Measurements from ENCODE around the gene SLC4A3. TPM values are rescaled to one million over a fixed set of nuclear protein-coding genes. Genes with fewer than 3 reads are reported as not detected.

SLC4A3 gene, protein sequence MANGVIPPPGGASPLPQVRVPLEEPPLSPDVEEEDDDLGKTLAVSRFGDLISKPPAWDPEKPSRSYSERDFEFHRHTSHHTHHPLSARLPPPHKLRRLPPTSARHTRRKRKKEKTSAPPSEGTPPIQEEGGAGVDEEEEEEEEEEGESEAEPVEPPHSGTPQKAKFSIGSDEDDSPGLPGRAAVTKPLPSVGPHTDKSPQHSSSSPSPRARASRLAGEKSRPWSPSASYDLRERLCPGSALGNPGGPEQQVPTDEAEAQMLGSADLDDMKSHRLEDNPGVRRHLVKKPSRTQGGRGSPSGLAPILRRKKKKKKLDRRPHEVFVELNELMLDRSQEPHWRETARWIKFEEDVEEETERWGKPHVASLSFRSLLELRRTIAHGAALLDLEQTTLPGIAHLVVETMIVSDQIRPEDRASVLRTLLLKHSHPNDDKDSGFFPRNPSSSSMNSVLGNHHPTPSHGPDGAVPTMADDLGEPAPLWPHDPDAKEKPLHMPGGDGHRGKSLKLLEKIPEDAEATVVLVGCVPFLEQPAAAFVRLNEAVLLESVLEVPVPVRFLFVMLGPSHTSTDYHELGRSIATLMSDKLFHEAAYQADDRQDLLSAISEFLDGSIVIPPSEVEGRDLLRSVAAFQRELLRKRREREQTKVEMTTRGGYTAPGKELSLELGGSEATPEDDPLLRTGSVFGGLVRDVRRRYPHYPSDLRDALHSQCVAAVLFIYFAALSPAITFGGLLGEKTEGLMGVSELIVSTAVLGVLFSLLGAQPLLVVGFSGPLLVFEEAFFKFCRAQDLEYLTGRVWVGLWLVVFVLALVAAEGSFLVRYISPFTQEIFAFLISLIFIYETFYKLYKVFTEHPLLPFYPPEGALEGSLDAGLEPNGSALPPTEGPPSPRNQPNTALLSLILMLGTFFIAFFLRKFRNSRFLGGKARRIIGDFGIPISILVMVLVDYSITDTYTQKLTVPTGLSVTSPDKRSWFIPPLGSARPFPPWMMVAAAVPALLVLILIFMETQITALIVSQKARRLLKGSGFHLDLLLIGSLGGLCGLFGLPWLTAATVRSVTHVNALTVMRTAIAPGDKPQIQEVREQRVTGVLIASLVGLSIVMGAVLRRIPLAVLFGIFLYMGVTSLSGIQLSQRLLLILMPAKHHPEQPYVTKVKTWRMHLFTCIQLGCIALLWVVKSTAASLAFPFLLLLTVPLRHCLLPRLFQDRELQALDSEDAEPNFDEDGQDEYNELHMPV
- total RNA-seq (ENCODE audit: unreplicated experiment), result 24.4 TPM
- long read RNA-seq, partial matches to known transcripts, result 5 of 5 reads
- long read RNA-seq, other reads (novel, unspliced or antisense), result 0 of 5 reads

DNA sequence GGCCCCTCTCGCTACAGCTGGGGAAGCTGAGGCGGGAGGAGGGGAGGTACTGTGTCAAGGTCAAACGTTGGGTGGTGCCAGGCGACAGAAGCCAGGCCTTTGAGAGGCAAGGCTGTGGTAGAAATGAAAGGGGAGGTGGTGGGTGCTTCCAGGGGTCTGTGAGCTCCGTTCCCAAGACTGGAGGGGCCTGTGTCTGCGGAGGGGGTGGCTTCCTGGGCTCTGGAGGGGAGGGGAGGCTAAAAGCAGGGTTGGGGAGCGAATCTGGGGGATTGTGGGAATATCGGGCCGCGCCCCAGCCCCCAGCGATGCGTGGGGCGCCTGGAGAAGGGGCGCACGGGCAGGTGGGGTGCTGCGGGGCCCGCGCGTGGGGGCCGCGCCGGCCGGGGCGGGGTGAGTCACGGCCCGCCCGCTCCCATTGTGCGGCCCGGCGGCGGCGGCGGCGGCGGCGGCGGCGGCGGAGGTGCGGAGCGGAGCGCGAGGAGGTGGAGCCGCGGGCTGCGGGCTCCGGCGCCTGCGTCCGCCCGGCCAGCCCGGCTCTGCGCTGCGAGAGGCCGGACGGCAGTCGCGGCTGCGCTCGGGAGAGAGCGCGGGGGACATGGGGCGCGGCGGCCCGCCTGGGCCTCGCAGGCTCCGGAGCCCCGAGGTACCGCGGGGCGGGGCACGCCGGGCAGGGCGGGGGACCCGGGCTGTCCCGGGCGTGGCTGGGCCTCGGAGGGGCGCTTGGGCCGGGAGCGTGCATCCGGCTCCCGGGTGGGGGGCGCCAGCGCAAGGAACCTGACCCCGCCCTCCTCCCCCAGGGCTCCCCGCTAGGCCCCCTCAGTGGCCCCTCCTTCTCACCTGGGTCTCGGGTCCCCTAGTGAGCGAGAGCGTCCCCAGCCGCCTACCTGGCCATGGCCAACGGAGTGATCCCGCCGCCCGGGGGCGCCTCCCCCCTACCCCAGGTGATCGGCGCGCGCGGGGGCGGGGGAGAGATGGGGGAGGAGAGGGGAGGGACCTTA lies at the start of gene SLC4A3:
TSS of gene SLC4A3 (plus strand) at position 528 of the 998 bp plus-strand sequence. CDS start at position 891, 363 bp downstream.
- peak within 1 kb of the TSS; percentile 79 for H3K4me3 Mint-ChIP-seq (ENCODE audit: unreplicated experiment)
- TF ChIP-seq, protein P1, sequence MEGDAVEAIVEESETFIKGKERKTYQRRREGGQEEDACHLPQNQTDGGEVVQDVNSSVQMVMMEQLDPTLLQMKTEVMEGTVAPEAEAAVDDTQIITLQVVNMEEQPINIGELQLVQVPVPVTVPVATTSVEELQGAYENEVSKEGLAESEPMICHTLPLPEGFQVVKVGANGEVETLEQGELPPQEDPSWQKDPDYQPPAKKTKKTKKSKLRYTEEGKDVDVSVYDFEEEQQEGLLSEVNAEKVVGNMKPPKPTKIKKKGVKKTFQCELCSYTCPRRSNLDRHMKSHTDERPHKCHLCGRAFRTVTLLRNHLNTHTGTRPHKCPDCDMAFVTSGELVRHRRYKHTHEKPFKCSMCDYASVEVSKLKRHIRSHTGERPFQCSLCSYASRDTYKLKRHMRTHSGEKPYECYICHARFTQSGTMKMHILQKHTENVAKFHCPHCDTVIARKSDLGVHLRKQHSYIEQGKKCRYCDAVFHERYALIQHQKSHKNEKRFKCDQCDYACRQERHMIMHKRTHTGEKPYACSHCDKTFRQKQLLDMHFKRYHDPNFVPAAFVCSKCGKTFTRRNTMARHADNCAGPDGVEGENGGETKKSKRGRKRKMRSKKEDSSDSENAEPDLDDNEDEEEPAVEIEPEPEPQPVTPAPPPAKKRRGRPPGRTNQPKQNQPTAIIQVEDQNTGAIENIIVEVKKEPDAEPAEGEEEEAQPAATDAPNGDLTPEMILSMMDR (IDR thresholded peaks at IDR 0.05; ENCODE audit: partially characterized antibody, unreplicated experiment), result no peak
- peaks cover 15% of the 10 kb centered on the region for H3K27me3 Mint-ChIP-seq (ENCODE audit: unreplicated experiment)
- no peak within 1 kb of the TSS for H3K27ac Mint-ChIP-seq (ENCODE audit: unreplicated experiment)
- H3K9me3 Mint-ChIP-seq (ENCODE audit: unreplicated experiment), result no peaks in the 10 kb centered on the region
- H3K4me1 Mint-ChIP-seq (ENCODE audit: low read depth, unreplicated experiment), result peaks cover 4% of the 10 kb centered on the region
- no peaks in the 10 kb centered on the region for H3K36me3 Mint-ChIP-seq (ENCODE audit: unreplicated experiment)
- peak; percentile 61 for DNase-seq

DNA sequence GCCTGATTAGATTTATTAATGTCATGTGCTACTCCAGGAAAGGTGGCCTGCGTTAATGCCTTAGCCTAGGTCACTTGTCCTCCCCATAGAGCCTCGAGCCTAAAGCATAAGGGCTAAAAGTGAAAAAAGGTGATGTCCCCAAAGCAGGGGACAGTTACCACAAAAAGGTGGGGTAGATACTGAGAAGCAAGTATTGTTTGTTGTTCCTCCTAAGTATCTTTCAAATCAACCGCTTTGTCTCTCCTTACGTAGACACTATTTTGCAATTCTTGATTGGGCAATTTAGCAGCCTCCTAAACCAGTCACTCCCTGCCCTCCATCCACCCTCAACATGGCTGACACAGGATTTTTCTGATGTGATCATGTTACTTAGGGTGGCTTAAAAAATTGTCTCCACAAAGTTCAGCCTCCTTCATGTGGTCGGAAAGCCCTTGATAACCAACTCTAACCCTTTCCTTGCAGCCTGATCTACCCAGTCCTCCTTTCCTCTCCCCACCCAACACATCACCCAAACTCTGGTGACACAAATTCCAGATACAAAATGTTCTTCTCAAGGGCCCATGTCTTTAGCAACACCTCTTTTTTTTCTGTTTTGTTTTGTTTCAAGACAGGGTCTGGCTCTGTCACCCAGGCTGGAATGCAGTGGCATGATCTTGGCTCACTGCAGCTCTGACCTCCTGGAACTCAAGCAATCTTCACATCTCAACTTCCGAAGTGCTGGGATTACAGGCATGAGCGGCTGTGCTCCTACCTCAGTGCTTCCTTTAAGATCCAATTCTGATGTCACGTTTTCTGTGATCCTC lies 48.4 kb upstream of the SLC4A3 start:
- no peak overlapping the region for H3K4me3 Mint-ChIP-seq (ENCODE audit: unreplicated experiment)
- H3K27ac Mint-ChIP-seq (ENCODE audit: unreplicated experiment), result no peak overlapping the region
- H3K9me3 Mint-ChIP-seq (ENCODE audit: unreplicated experiment), result peaks cover 3% of the 10 kb centered on the region
- H3K27me3 Mint-ChIP-seq (ENCODE audit: unreplicated experiment), result peaks cover 10% of the 10 kb centered on the region
- peaks cover 12% of the 10 kb centered on the region for H3K4me1 Mint-ChIP-seq (ENCODE audit: low read depth, unreplicated experiment)
- no peaks in the 10 kb centered on the region for H3K36me3 Mint-ChIP-seq (ENCODE audit: unreplicated experiment)
- TF ChIP-seq, protein P1 (IDR thresholded peaks at IDR 0.05; ENCODE audit: partially characterized antibody, unreplicated experiment), result no peak
- no peak for DNase-seq

DNA sequence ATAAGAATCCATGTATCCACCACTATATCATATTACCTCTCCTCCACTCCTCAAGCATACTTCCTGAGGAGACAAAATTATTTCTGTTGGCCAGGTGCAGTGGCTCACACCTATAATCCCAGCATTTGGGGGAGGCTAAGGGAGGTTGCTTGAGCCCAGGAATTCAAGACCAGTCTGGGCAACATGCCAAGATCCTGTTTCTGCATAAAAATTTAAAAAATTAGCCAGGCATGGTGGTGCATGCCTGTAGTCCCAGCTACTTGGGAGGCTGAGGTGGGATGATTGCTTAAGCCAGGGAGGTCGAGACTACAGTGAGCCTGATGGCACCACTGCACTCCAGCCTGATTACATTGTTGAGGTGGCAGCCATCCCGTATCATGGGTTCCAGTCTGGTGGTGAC lies 46.1 kb upstream of the SLC4A3 start:
- H3K27me3 Mint-ChIP-seq (ENCODE audit: unreplicated experiment), result peaks cover 4% of the 10 kb centered on the region
- TF ChIP-seq, protein P1 (IDR thresholded peaks at IDR 0.05; ENCODE audit: partially characterized antibody, unreplicated experiment), result no peak
- no peak for DNase-seq
- peaks cover 3% of the 10 kb centered on the region for H3K9me3 Mint-ChIP-seq (ENCODE audit: unreplicated experiment)
- no peak overlapping the region for H3K4me3 Mint-ChIP-seq (ENCODE audit: unreplicated experiment)
- H3K27ac Mint-ChIP-seq (ENCODE audit: unreplicated experiment), result no peak overlapping the region
- H3K36me3 Mint-ChIP-seq (ENCODE audit: unreplicated experiment), result no peaks in the 10 kb centered on the region
- H3K4me1 Mint-ChIP-seq (ENCODE audit: low read depth, unreplicated experiment), result peaks cover 10% of the 10 kb centered on the region

DNA sequence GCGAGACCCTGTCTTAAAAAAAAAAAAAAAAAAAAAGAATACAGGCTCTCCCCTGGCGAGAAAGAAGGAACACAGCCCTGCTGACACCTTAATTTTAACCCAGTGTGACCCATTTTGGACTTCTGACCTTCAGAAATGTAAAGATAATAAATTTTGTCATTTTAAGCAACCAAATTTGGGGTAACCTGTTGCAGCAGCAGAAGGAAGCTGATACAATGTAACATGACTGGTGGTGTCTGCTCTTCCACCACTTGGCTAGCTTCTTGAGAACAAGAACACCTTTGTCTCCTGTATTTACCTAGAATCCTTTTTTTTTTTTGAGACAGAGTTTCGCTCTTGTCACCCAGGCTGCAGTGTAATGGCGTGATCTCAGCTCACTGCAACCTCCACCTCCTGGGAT lies 36.3 kb upstream of the SLC4A3 start:
- H3K27me3 Mint-ChIP-seq (ENCODE audit: unreplicated experiment), result peaks cover 5% of the 10 kb centered on the region
- no peaks in the 10 kb centered on the region for H3K36me3 Mint-ChIP-seq (ENCODE audit: unreplicated experiment)
- H3K4me3 Mint-ChIP-seq (ENCODE audit: unreplicated experiment), result no peak overlapping the region
- no peak overlapping the region for H3K27ac Mint-ChIP-seq (ENCODE audit: unreplicated experiment)
- H3K9me3 Mint-ChIP-seq (ENCODE audit: unreplicated experiment), result no peaks in the 10 kb centered on the region
- TF ChIP-seq, protein P1 (IDR thresholded peaks at IDR 0.05; ENCODE audit: partially characterized antibody, unreplicated experiment), result no peak
- H3K4me1 Mint-ChIP-seq (ENCODE audit: low read depth, unreplicated experiment), result no peaks in the 10 kb centered on the region
- DNase-seq, result no peak

Measured in glutamatergic neuron (in vitro differentiated cells).